GM12865 (cell line): ENCODE data around the gene COL27A1.

ENCODE experiments used
- DNase-seq: peaks from one replicate; pipeline ENCODE4 v3.0.0; 2010; ENCODE audit warnings: low read depth
- H3K4me3 ChIP-seq: 2 replicates; pipeline ENCODE4 v1.5.1; 2011; ENCODE audit warnings: mild to moderate bottlenecking, low read depth, low read length, control low read depth
- CTCF ChIP-seq: IDR thresholded peaks from 2 replicates; pipeline ENCODE4 v1.5.1; 2011; ENCODE audit warnings: low read length, control low read depth, low read depth, inconsistent platforms; ENCODE audit not compliant: insufficient read depth; ENCODE audit errors: missing control alignments

Gene COL27A1

DNA sequence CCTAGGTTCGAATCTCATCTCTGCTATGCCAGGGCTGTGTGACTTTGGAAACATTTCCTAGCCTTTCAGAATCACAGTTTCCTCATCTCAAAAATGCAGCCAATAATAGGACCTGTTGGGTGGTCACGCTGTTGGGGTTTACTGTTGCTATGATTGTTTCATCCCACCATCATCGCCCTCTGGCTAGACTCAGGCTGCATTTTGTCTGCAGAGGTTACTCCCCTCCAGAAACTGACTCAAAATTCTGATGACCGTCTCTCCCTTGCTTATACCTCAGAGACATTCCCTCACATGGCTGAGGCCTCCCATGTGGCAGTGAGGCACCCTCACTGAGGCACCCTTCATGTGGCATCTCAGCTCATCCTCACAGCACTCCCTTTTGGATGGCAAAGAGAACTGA, 61.6 kb downstream of the COL27A1 start:
- TF ChIP-seq CTCF = no peak
- no peak for DNase-seq
- H3K4me3 ChIP-seq = no peak overlapping the region

DNA sequence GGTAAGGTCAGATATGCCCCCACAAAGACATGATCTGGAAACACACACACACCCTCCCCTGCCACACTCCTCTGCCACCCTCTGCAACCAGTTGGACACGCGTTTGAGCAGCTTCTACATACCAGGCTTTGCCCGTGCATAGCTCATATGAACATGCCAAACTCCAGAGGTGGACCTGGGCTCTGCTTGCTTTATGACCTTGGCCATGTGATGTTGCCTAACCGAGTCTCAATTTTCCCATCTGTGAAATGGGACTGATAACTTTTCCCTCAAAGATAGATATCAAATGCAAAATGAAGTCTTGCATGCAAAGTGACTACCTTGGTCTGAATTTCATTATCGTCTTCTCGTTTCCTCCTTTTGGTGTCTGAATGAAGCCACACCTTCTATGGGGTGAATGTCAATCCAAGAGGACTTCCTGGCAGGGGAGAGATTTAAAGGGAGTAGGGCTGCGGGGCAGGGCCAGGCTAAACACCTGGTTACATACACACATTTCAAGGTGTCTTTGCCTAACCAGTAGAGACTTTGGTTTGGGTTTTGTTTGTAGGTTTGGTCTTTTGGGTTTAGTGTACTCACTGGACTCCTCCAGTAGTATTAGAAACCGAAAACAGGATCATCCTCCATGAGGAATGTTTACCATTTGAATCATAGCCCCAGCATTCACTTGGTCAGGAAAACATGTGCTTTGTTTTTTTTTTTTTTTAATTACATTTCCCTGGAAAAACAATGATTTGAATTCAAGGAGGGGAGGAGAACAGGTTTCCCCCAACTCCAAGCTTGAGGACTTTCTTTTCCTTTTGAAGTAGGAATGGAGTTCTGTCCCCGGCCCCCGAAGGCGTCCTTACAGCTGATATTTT, 63.2 kb downstream of the COL27A1 start:
- H3K4me3 ChIP-seq = no peak overlapping the region
- DNase-seq = no peak
- no peak for TF ChIP-seq CTCF

DNA sequence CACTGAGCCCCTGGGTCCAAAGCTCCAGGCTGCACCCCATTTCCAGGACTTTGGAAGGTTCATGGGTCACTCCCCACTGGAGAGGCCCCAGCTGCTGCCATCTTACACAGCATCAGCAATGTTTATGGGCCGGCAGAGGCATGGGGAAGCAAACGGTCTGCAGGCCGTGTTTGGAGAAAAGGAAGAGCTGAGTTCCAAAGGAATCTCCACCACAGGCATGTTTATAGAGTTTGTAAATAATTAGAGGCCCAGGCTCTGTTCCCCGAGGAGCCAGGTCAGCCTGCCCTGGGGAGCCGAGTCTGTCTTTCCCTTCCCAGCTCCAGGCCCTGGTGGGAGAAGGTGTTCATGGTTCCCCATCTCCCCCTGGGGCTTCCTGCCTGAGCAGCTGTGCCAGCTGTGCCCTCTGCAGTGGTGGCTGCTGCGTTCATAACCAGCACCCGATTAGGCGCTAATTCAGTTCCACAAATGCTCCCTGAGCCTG, 64.8 kb downstream of the COL27A1 start:
- no peak overlapping the region for H3K4me3 ChIP-seq
- TF ChIP-seq CTCF = no peak
- DNase-seq = no peak

DNA sequence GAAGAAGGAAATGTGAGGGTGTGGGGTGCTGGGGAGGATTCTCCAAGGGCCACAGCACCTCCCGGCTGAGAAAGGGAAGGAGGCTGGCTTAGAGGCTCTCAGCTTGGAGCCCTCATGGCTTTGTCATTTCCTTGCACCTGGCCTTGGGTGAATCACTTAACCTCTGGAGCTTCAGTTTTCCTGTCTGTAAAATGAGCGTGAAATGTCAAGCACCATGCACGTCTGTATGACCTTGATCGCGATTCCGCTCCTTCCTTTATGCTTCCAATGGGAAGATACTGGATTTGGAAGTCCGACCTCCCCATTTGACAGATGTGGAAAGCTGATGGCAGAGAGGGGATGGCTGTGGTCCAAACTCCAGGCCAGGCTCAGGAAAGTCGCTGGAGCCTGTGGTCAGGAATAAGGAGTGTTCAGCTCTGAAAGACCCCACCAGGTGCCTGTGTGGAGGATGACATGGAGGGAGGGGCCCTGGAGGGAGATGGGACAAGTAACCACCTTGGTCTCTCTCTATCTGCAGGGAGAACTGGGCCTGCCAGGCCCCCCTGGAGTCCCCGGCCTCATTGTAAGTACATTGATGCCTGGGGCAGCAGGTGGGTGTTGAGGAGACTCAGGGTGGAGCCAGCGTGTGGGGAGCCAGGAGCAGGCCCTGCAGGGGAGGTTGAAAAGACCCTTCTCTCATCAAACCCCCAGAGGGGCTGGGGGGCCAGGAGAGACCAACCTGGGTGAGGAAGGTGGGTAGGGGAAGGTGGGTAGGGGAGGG, 66.5 kb downstream of the COL27A1 start:
- H3K4me3 ChIP-seq = no peak overlapping the region
- DNase-seq = no peak
- no peak for TF ChIP-seq CTCF

DNA sequence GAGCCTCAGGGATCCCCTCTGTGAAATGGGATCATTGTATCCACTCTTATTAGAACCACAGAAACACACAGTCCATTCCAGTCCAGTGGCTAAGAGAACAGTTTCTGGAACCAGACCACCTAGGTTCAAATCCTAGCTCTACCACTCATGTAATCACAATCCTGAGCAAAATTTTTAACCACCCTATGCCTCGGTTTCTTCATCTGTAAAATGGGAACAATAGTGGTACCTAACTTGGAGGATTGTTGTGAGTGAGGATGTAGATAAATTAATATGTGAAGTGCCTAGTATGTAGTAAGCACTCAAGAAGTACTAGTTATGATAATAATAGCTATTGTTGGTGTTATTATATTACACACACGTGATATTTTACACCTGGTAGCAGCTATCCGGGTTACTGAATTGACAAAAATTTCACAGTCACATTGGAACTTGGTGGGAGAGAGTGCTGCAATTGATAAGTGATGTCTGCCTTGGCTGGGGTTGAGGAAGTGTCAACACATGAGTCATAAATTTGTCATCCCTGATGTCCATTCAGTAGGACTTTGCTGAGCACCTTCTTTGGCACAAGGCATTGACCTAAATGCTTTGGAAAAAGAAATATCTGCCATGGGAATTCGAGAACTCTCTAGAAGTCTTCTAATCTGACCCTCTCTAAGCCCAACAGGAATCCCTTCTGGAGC, 68.4 kb downstream of the COL27A1 start:
- DNase-seq = no peak
- no peak for TF ChIP-seq CTCF
- no peak overlapping the region for H3K4me3 ChIP-seq

DNA sequence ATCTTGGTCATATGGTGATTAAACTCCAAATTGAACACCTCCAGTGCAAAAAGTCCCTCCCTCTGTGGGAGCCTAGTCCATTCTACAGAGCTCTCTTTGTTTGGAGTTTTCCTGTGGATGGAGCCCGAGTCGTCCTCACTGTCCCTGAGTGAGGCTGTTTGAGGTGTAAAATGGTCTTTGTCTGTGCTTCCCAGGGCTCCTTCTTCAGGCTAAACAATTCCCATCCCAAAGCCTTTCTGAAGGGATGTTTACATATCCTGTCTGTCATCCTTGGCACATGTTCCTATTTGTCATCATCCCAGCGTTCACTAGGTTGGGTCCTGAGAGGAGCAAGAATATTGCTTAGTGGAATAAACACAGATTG, 68.9 kb downstream of the COL27A1 start:
- no peak for DNase-seq
- no peak for TF ChIP-seq CTCF
- H3K4me3 ChIP-seq = no peak overlapping the region
